B cell (primary cell): Measurements from ENCODE around the gene MGMT. TPM values are rescaled to one million over a fixed set of nuclear protein-coding genes. Genes with fewer than 3 reads are reported as not detected.

Experiments
- ATAC-seq: fragments of 200-7000 bp; cut with Tn5 transposase; one replicate; pipeline ENCODE4 v1.10.0; 2021; ENCODE audit warnings: low read depth, mild to moderate bottlenecking, moderate number of reproducible peaks, moderate library complexity
- CTCF ChIA-PET: fragments of 350-600 bp; sonication (Branson Sonifier 250); formaldehyde crosslinking; loops from one replicate; lab custom pipeline; 2021; ENCODE audit warnings: antibody characterized with exemption, inconsistent platforms; lab: Charles Lee
- POLR2A ChIA-PET: fragments of 350-600 bp; sonication (Branson Sonifier 250); formaldehyde crosslinking; loops from one replicate; lab custom pipeline; 2021; ENCODE audit warnings: antibody characterized with exemption; lab: Charles Lee
- DNase-seq: peaks from one replicate; pipeline ENCODE4 v3.0.0; 2013
- H2AFZ ChIP-seq: 2 replicates; pipeline ENCODE4 v1.6.1; 2012; ENCODE audit warnings: mild to moderate bottlenecking, low read depth, low read length; ENCODE audit not compliant: insufficient read depth, poor library complexity, severe bottlenecking
- H3K27ac ChIP-seq, 2 donors: 1 replicate in 1 of 2; 2 replicates in 1 of 2; pipeline ENCODE4 v1.5.1; 2012 to 2013; ENCODE audit warnings: low read length in 2 of 2, mild to moderate bottlenecking in 2 of 2, moderate library complexity in 1 of 2
- H3K27me3 ChIP-seq, 4 experiments: fragments of 200-600 bp in 1 of 4; sonication (generic) in 1 of 4; replicated peaks in 1 of 4; 1 replicate in 2 of 4; 2 replicates in 2 of 4; pipeline versions ENCODE4 v1.6.1 to v1.7.0; 2013 to 2016; ENCODE audit warnings: low read length in 3 of 4, mild to moderate bottlenecking in 2 of 4, mixed read lengths in 1 of 4, moderate library complexity in 1 of 4; ENCODE audit not compliant: insufficient read depth in 4 of 4, control insufficient read depth in 3 of 4; ENCODE audit errors: control extremely low read depth in 1 of 4
- H3K36me3 ChIP-seq, 2 experiments: replicated peaks in 1 of 2; 1 replicate in 1 of 2; 2 replicates in 1 of 2; pipeline versions ENCODE4 v1.6.1 to v1.7.1; 2013; ENCODE audit warnings: low read length in 1 of 2; ENCODE audit not compliant: insufficient read depth in 2 of 2, control insufficient read depth in 1 of 2; ENCODE audit errors: control extremely low read depth in 1 of 2, extremely low read depth in 1 of 2
- H3K4me1 ChIP-seq, 2 donors: fragments of 200-600 bp in 1 of 2; sonication (generic) in 1 of 2; 1 replicate in 1 of 2; 2 replicates in 1 of 2; pipeline versions ENCODE4 v1.5.1 to v1.6.1; 2013 to 2017; ENCODE audit warnings: low read length in 2 of 2; ENCODE audit not compliant: control insufficient read depth in 2 of 2, insufficient read depth in 2 of 2
- H3K4me2 ChIP-seq: replicated peaks from 2 replicates; pipeline ENCODE3; 2012; ENCODE audit warnings: mild to moderate bottlenecking, low read depth, low read length; ENCODE audit not compliant: poor library complexity, severe bottlenecking
- H3K4me3 ChIP-seq, 5 experiments: fragments of 200-600 bp in 1 of 5; sonication (generic) in 1 of 5; 1 replicate in 3 of 5; 2 replicates in 2 of 5; pipeline versions ENCODE4 v1.5.1 to v1.7.0; 2011 to 2016; ENCODE audit warnings: low read length in 4 of 5, mild to moderate bottlenecking in 4 of 5, low read depth in 2 of 5, control low read depth in 1 of 5, moderate library complexity in 1 of 5; ENCODE audit not compliant: insufficient read depth in 1 of 5; ENCODE audit errors: control extremely low read depth in 1 of 5, extremely low read depth in 1 of 5
- H3K79me2 ChIP-seq: fragments of 200-600 bp; sonication (generic); one replicate; pipeline ENCODE4 v1.6.0; 2016; ENCODE audit warnings: low read length; ENCODE audit not compliant: control insufficient read depth, insufficient read depth
- H3K9ac ChIP-seq: fragments of 200-600 bp; sonication (generic); 2 replicates; pipeline ENCODE4 v1.6.1; 2017; ENCODE audit warnings: mild to moderate bottlenecking, low read length, moderate library complexity
- H3K9me3 ChIP-seq, 3 donors: one replicate each; pipeline versions ENCODE4 v1.6.1 to v1.7.1; 2013; ENCODE audit warnings: low read length in 2 of 3; ENCODE audit not compliant: control insufficient read depth in 2 of 3, insufficient read depth in 1 of 3; ENCODE audit errors: control extremely low read depth in 1 of 3
- H4K20me1 ChIP-seq: 2 replicates; pipeline ENCODE4 v1.6.0; 2012; ENCODE audit warnings: mild to moderate bottlenecking, low read length; ENCODE audit not compliant: insufficient read depth, control insufficient read depth, poor library complexity, severe bottlenecking
- H3K27ac Mint-ChIP-seq: one replicate; pipeline ENCODE4 v1.8.0; 2021; ENCODE audit warnings: mixed read lengths
- H3K27me3 Mint-ChIP-seq: one replicate; pipeline ENCODE4 v1.8.0; 2021; ENCODE audit warnings: mixed read lengths
- H3K4me1 Mint-ChIP-seq: one replicate; pipeline ENCODE4 v1.8.0; 2021; ENCODE audit warnings: mixed read lengths
- H3K4me3 Mint-ChIP-seq: one replicate; pipeline ENCODE4 v1.8.0; 2021; ENCODE audit warnings: mixed read lengths
- H3K9me3 Mint-ChIP-seq: one replicate; pipeline ENCODE4 v1.8.0; 2022; ENCODE audit warnings: mixed read lengths; ENCODE audit not compliant: insufficient read depth
- CTCF ChIP-seq: fragments of 200-600 bp; IDR thresholded peaks from one replicate; pipeline ENCODE4 v1.8.0; 2022; ENCODE audit warnings: antibody characterized with exemption, mild to moderate bottlenecking
- EZH2 ChIP-seq: IDR thresholded peaks from 2 replicates; pipeline ENCODE4 v1.6.1; 2012; ENCODE audit warnings: borderline replicate concordance, low read depth, mild to moderate bottlenecking, moderate library complexity, low read length; ENCODE audit not compliant: insufficient read depth, poor library complexity, severe bottlenecking
- WGBS: methylation state at CpG from one replicate; pipeline ENCODE4 v1.1.5; 2013; ENCODE audit warnings: missing lambda C conversion rate; ENCODE audit not compliant: insufficient coverage; 5-methylcytosine and 5-hydroxymethylcytosine counted together
- intact Hi-C: fragments of 100-400 bp; cut with micrococcal nuclease; formaldehyde crosslinking; loops from one replicate; pipeline ENCODE4 v1.10.0; 2022
- polyA plus RNA-seq: library from polyadenylated mRNA; depleted of rRNA; stranded (reverse); fragments of >200 nt; gene quantifications from 2 replicates; pipeline ENCODE4 v1.2.3, GENCODE V29; 2012
- total RNA-seq, 2 donors: library from RNA; stranded (reverse); fragments of 120-200 nt in 1 of 2; gene quantifications; 1 replicate in 1 of 2; 2 replicates in 1 of 2; pipeline versions ENCODE4 v1.2.3 to v1.2.4, GENCODE V29; 2013 to 2022

The MGMT gene
- total and polyA plus RNA-seq, 2 donors (not counting 1 experiment from before 2014, with no cell fraction given): 16.6 to 87.7 TPM

GRCh38 chr10:129774736-129775401 is 307.8 kb downstream of the MGMT start:
- intact Hi-C loops: no loop called here
- Histone ChIP-seq H3K27ac (no peak overlapping the region), H3K9ac (no peak overlapping the region), H3K9me3 (peaks cover 0 to 43% (median 0%) of the 10 kb centered on the region in 3 donors), H4K20me1 (no peaks in the 10 kb centered on the region), H3K36me3 (no peaks in the 10 kb centered on the region), H3K79me2 (no peaks in the 10 kb centered on the region), H2AFZ (no peak overlapping the region), H3K27me3 (no peaks in the 10 kb centered on the region), H3K4me2 (no peak overlapping the region), H3K4me3 (no peak overlapping the region), H3K4me1 (no peaks in the 10 kb centered on the region)
- H3K27ac Mint-ChIP-seq: no peak overlapping the region
- ChIA-PET CTCF (no interaction called here), POLR2A (no interaction called here)
- no peaks in the 10 kb centered on the region for H3K9me3 Mint-ChIP-seq
- no peak for DNase-seq
- 89% methylated on average over 12 of the region's 13 CpGs for WGBS
- no peak for TF ChIP-seq CTCF
- TF ChIP-seq EZH2: no peak
- ATAC-seq: no peak
- H3K27me3 Mint-ChIP-seq: no peaks in the 10 kb centered on the region
- H3K4me3 Mint-ChIP-seq: no peak overlapping the region
- no peaks in the 10 kb centered on the region for H3K4me1 Mint-ChIP-seq

- Mint-ChIP-seq H3K4me3 (no peak overlapping the region), H3K9me3 (no peaks in the 10 kb centered on the region), H3K4me1 (no peaks in the 10 kb centered on the region), H3K27ac (no peak overlapping the region), H3K27me3 (no peaks in the 10 kb centered on the region)
- no peaks in the 10 kb centered on the region for H3K79me2 ChIP-seq
- H2AFZ ChIP-seq: no peak overlapping the region
- H3K4me3 ChIP-seq: no peak overlapping the region
- no peak overlapping the region for H3K27ac ChIP-seq
- ChIA-PET POLR2A (no interaction called here), CTCF (no interaction called here)
- H3K36me3 ChIP-seq: no peaks in the 10 kb centered on the region
- DNase-seq (no peak), ATAC-seq (no peak)
- H3K27me3 ChIP-seq: no peaks in the 10 kb centered on the region
- H3K9me3 ChIP-seq: peaks cover 0 to 47% (median 0%) of the 10 kb centered on the region in 3 donors
- no peak for TF ChIP-seq EZH2
- no peak for TF ChIP-seq CTCF
- no peak overlapping the region for H3K9ac ChIP-seq
- no peaks in the 10 kb centered on the region for H3K4me1 ChIP-seq
- H4K20me1 ChIP-seq: no peaks in the 10 kb centered on the region
- WGBS: 89% methylated on average over 8 of the region's 9 CpGs
- no peak overlapping the region for H3K4me2 ChIP-seq
- intact Hi-C loops: no loop called here
These were observed 308.6 kb downstream of the MGMT start for GRCh38 chr10:129775681-129776080.
